ENCODE measurements around the gene B3GNT8. TPM values are rescaled to one million over a fixed set of nuclear protein-coding genes. Genes with fewer than 3 reads are reported as not detected.
"Not testable (repeated sequence)": the region's sequence is repeated elsewhere in the genome, so short reads cannot be mapped to it uniquely, and the experiment has no call there.

B3GNT8 gene
- 1 to 10 TPM; 3.3 to 6.5 (median 5.3) TPM for polyA plus RNA-seq (ENCODE audit: insufficient read length in 4 of 4)

DNA sequence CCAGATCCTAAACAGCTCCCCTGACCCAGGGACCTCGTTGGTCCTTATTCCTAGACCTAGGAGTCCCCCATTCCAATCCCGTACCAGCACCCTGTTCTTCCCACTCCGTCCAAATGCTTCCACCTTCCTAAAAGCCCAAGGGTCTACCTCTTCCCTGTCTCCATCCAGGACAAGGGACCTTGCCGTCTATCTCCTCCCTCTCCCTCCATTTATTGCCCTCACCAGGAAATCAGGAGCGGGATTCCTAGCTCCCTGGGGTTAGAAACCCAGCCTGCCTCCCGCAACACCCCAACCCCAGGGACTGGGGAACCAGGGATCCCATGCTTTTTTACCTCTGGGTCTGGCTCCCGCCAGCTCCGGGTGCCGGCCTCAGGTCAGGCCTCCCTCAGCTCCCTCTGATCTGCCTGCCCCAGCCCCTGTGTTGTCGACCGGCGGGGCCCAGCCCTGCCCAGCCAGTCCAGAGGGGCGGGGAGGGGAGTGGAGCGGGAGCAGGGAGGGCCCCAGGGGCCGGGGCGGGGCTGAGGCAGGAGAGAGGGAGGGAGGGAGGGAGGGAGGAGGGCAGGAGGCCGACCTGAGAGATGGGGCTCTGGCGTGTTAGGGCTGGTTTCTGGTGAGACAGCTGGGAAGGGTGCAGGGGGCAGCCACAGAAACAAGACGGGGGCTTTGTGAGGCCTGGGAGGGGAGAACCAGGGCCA, at the start of gene B3GNT8:
TSS of gene B3GNT8 (minus strand) at position 423 of the 695 bp plus-strand sequence. CDS start 596 bp downstream, outside the sequence.
- DNase-seq (ENCODE audit: low read depth in 4 of 4, low spot score in 3 of 4), result peak in 3 of 4 donors; percentile 58 to 68 (median 63)

GRCh38 chr19:41476583-41476982, 49.4 kb upstream of the B3GNT8 start:
- no peak for DNase-seq (ENCODE audit: low read depth in 4 of 4, low spot score in 3 of 4)

DNA sequence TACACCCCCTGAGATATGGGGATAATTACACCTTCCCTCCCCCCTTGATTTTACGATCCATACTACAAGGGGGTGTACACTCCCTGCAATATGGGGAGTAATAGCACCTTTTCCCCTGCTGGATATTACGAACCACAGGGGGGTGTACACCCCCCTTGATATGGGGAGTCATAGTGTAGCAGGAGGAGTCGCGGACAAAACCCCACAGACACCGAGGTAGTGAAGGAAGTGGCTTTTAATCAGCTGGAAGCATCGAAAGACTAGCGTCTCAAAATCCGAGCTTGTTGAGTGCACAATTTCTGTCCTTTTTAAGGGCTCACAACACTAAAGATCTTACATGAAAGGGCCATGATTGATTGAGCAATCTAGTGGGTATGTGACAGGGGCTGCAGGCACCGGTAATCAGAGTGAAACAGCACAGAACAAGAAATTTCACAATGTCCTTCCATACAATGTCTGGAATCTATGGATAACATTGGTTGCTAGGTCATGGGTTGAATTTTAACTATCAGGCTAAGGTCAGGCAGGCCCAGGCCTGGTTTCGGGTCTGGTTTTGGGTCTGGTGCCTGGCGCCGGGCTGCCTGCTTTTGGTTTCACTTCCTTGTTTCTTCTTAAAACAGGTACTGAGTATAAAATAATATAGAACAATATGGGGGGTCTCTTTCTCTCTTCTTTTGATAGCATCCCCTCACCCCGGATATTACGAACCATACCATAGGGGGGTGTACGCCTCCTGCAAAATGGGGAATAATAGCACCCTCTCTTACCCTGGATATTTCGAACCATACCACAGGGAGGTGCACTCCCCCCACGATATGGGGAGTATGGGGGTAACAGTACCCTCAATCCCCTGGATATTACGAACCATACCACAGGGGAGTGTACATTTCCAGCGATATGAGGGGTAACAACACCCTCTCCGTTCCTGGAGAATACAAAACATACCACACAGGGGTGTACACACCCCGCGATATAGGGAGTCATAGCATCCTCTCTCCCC, 36.4 kb upstream of the B3GNT8 start:
- DNase-seq (ENCODE audit: low read depth in 4 of 4, low spot score in 3 of 4), result not testable (repeated sequence)

DNA sequence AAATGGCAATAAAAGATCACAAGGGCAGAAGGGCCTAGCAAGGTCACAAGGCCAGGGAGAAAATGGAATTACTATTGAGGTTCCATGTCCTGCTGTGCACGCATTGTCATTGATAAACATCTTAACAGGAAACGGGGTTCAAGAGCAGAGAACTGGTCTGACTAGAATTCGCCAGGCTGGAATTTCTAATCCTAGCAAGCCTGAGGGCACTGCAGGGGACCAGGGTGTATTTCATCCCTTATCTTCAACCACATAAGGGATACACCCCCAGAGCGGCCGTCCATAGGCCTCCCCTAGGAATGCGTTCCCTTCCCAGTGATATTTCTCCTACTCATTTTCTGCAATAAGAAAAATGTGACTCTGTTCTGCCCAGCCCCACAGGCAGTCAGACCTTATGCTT, 35.3 kb upstream of the B3GNT8 start:
- no peak for DNase-seq (ENCODE audit: low read depth in 4 of 4, low spot score in 3 of 4)

GRCh38 chr19:41457241-41457640, 30.1 kb upstream of the B3GNT8 start:
- DNase-seq (ENCODE audit: low read depth in 4 of 4, low spot score in 3 of 4), result no peak

- no peak for DNase-seq (ENCODE audit: low read depth in 4 of 4, low spot score in 3 of 4)
These were observed 29.3 kb upstream of the B3GNT8 start for GRCh38 chr19:41456342-41456918.

DNA sequence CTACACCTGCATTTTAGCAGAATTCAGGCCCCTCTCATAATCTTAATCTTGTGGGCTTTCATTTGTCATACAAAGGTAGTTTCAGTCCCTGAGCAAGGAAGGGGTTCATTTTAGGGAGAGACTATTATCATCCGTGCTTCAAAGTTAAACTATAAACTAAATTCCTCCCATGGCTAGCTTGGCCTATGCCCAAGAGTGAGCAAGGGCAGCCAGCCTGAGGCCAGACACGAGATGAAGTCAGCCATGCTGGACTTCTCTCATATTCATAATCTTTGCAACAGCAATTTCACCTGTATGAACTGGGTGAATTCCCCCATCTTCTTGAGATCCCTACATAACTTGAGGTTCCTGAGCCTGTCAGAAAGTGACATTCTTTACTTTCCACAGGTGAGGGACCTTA, 28.8 kb upstream of the B3GNT8 start:
- no peak for DNase-seq (ENCODE audit: low read depth in 4 of 4, low spot score in 3 of 4)

- no peak for DNase-seq (ENCODE audit: low read depth in 4 of 4, low spot score in 3 of 4)
These were observed 25.6 kb upstream of the B3GNT8 start for GRCh38 chr19:41452584-41453275.

DNA sequence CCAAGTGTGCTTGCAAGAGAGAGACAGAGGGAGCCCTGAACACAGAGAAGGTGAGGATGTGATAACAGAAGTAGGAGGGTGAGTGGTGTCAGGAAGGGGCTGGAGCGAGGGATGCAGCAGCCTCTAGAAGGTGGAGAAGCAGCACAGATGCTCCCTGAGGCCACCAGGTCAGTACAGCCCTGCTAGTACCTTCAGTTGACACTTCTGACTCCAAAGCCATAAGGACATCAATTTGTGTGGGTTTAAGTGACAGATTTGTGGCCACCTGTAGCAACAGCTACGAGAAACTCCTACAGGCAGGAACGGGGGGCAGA, 22.6 kb upstream of the B3GNT8 start:
- no peak for DNase-seq (ENCODE audit: low read depth in 4 of 4, low spot score in 3 of 4)

- peak in 2 of 4 donors; percentile 54 for DNase-seq (ENCODE audit: low read depth in 4 of 4, low spot score in 3 of 4)
These were observed 22.1 kb upstream of the B3GNT8 start for GRCh38 chr19:41449079-41449864.

GRCh38 chr19:41447732-41448332, 20.7 kb upstream of the B3GNT8 start:
- DNase-seq (ENCODE audit: low read depth in 4 of 4, low spot score in 3 of 4), result no peak

DNA sequence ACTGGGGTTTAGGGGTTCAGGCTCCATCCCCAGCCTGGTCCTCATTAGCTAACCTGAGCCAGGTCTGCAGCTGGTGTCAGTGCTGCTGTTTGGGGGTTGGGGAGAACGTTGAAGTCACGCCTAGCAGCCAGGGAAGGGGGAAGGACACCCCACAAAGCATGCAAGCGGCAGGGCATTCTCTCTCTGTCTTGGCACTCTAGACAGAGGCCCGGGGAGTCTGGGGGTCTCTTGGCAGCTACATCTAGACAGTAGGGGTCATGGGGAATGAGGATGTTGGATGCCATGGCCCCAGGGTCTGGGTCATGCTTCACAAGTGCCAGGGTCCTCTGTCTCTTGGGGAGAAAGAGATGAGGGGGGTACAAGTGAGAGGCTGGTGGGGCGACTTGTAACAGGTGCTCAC, 18.4 kb upstream of the B3GNT8 start:
- DNase-seq (ENCODE audit: low read depth in 4 of 4, low spot score in 3 of 4), result no peak

DNA sequence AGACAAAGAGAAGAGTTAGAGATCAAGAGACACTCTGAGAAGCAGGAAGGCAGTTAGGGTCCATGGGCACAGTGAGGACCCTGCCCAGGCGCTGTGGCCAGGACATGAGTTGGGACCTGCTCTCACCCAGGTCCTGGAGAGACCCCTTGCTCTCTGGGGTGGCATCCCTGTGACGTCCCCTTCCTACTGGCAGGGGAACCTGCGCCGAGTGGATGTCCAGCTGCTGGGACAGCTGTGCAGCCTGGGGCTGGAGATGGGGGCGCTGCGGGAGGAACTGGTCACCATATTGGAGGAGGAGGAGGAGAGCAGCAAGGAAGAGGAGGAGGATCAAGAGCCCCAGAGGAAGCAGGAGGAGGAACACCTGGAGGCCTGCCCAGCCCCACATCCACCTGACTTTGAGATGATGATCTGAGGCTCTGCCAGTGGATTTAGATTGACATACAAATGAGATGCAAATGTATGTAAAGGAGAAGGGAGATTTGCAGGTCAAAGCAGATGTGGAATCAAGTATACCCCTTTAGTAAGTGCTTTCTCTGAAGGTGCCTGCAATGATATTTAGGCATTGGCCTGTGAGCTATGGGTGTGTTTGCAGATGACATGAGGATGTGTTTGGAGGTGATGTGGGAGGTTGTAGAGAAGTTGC, 16.8 kb upstream of the B3GNT8 start:
- DNase-seq (ENCODE audit: low read depth in 4 of 4, low spot score in 3 of 4), result no peak

DNA sequence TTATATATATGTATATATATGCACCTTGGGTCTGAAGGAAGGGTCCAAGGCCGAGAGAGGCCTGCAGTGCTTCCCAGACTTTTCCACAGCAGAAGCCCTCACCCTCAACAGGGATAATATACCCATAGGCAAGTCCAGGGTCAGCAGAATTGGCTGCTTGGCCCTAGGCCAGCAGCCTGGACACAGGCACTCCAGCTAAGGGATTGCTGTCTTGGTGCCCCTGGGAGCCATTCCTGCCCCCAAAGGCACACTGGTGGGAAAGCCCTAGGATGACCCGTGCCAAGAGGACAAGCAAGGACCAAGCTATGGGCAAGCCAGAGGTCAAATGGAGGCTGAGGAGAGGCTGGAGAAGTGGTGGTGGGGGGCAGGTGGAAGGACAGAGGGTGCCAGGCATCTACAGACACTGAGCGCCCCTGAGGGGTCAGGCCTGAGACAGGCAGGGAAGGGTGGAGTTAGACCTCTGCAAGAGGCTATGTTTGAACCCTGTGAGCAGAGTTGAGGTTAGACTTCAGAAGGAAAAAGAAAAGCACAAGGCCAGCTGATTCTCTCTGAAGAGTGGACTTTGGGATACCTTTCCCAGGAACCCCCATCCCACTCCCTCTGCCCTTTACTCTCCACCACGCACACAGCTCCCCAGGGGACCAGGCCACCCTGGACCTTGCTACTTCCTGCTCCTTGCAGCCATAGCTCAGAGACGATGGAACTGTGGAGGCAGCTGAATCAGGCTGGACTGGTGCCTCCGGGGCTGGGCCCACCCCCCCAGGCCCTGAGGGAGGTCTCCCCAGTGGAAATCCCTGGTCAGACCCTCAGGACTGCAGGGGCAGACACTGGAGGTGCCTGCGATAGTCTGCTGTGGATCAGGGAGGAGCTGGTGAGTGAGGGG, 15.5 kb upstream of the B3GNT8 start, which contains the start of gene ERICH4:
TSS of gene ERICH4 (plus strand) at position 684 of the 883 bp plus-strand sequence. CDS start at position 698, 14 bp downstream.
- DNase-seq (ENCODE audit: low read depth in 4 of 4, low spot score in 3 of 4), result no peak

DNA sequence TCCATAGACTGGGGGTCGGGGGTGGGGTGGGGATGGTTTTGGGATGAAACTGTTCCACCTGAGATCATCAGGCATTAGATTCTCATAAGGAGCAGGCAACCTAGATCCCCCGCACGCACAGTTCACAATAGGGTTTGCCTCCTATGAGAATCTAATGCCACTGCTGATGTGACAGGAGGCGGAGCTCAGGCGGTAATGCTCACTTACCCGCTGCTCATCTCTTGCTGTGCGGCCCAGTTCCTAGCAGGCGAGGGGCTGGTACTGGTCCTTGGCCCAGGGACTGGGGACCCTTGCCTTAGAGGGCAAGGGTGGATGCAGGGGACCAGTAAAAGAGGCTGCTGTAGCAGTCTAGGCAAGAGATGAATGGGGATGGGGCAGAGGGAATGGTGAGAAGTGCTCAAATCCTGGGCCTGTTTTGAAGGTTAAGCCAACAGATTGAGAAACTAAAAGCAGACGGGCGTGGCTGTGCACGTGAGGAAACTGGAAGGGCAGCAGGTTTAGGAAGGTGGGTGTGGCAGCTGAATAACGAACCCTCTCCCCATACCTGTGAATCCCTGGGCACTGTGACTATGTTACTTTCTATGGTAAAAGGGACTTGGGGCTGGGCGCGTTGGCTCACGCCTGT, 14.3 kb upstream of the B3GNT8 start:
- DNase-seq (ENCODE audit: low read depth in 4 of 4, low spot score in 3 of 4), result no peak

DNA sequence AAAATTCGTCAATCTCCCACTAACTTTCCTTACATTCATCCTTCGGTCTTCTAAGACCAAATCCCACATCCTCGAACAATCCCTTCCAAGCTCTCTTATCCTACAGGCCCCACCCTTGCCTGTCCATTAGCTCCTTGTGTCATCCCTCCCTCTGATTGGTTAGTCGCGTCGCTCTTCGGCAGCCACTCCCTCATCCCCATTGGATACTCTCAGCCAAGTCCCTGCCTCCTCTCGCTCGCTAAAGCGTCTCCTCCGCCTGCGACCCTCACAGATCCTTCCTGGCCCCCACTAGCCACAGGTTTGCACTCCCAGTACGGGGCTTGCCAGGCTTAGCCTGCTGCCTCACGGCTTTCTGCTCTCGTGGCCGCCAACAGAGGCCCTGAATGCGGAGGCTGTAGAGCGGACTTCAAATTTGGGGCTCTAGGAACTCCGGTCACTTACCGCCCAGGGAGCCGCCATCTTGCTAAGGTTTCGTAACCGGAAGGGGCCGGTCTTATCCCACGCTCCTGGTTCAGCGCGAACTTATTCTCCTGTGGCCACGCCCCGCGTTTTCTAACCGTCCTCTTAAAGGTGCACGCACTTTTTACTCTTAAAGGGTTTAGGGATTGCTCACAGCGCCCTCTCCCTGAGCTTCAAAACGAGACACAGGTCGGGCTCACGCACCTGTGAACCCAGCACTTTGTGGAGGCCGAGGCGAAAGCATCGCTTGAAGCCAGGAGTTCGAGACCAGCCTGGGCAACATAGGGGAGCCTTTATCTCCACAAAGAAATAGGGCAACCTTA, 12.5 kb upstream of the B3GNT8 start, which contains the start of gene DMAC2:
TSS of gene DMAC2 (minus strand) at position 472 of the 782 bp plus-strand sequence. CDS start at position 459, 13 bp downstream.
- peak; percentile 93 to 96 (median 94) for DNase-seq (ENCODE audit: low read depth in 4 of 4, low spot score in 3 of 4)

Data from right renal pelvis (tissue), 4 donors.